A204.1 (cell line): ENCODE results near the gene LPCAT1.
"Not testable (repeated sequence)": the region's sequence is repeated elsewhere in the genome, so short reads cannot be mapped to it uniquely, and the experiment has no call there.

ENCODE experiments used
- FAIRE-seq: peaks from 2 replicates; lab custom pipeline; 2012; peaks lifted over from hg19 to GRCh38; lab: Jason Lieb, UNC

Gene LPCAT1

DNA sequence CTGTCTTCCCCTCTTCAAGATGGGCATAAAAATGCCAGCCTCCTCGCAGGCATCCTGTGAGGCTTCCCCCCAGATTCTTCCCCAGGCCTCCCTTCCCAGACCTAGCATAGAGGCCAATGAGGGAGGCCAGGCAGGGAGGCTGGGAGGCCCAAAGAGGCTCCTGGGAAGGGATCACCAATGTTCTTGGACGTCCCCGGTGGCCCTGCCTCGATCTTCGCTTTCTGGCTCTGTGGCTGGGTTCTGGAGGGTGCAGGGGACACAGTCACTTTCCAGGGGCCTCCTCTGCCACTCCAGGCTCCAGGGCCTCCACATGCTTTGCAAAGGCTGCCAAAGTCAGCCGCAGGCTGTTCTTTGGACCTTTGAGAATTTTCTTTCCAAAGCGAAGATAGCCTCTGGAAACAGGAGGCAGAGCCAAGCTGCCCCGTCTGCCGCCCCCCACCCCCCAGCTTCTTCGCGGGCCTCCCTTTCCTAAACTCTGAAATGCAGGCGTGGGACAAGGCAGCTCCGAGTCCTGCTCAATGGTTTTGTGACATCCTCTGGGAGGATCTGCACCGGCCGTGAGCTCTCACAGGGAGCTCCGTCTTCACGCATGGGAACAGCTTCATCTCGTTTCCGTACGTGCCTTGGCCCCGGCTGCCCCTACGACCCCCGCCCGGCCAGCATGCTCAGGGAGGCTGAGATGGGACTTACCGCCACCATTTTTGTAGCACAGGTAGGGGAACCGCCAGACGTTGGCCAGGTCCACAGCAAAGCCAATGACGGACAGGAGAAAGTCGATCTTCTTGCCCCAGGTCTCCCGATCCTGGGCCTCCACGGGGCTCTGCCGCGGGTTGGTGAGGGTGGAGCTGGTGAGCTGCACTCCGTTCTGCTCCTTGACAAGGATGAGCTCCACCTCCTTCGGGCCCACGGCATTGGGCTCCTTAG is 81.3 kb downstream of the LPCAT1 start:
- FAIRE-seq = no peak

- no peak for FAIRE-seq
These were observed 82.4 kb downstream of the LPCAT1 start for GRCh38 chr5:1441166-1441865.

DNA sequence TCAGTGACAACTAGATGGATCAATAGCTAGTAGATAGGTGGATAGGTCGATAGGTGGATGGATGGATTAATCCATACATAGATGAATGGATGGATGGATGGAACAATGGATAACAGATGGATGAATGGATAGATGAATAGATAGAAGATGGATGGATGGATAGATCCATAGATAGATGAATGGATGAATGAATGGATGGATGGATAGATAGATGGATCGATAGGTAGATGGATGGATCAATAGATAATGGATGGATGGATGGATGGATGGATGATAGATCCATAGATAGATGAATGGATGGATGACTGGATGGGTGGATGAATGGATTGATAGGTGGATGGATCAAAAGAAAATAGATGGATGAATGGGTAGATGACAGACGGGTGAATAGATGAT is 83.7 kb downstream of the LPCAT1 start:
- no peak for FAIRE-seq

- no peak for FAIRE-seq
These were observed 84.2 kb downstream of the LPCAT1 start for GRCh38 chr5:1439388-1440097.

DNA sequence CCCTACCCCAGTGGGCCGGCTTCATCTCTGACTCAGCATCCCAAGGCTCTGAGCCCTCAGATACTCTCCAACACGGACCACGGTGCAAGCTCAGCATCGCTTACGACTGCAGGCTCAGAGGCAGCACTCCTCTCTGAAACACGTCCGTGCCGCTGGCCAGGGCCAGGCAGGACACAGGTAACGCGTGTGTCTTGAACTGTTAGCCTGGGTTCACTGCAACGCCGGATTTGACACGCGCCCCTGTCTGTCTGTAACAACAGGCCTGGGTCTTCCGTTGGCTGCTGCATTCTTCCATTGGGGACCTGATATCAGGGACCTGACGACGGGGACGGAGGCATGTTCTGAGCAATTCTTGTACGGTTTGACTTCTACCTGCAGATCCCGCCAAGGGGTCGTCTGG is 84.9 kb downstream of the LPCAT1 start:
- no peak for FAIRE-seq

GRCh38 chr5:1437876-1438559 is 85.7 kb downstream of the LPCAT1 start:
- FAIRE-seq = no peak

DNA sequence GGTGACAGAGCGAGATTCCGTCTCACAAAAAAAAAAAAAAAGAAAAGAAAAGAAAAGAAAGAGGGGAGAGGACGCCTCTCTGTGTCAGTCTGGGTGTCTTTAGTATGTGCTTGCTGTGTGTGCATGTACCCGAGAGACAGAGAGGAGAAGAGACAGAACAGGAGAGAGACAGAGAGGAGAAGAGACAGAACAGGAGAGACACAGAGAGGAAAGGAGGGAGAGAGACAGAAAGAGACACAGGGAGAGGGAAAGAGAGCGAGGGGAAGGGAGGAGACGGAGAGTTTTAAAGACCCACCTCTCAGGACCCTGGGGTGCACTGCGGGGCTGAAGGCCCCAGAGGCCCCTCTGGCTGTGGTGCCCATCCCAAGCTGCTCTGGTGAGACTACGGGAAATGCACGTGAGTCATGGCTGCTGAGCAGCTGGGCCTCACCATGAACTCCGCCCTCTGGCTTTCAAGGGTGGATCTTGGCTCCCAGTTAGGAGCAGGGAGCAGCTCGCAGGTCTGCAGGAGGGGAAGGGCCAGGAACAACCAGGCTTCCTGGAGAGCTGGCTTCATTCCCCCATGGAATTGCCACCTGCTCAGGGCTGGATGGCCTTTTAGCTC is 86.4 kb downstream of the LPCAT1 start:
- no peak for FAIRE-seq

- FAIRE-seq = no peak
These were observed 87.1 kb downstream of the LPCAT1 start for GRCh38 chr5:1436681-1437080.

GRCh38 chr5:1436036-1436435 is 87.7 kb downstream of the LPCAT1 start:
- FAIRE-seq = no peak

DNA sequence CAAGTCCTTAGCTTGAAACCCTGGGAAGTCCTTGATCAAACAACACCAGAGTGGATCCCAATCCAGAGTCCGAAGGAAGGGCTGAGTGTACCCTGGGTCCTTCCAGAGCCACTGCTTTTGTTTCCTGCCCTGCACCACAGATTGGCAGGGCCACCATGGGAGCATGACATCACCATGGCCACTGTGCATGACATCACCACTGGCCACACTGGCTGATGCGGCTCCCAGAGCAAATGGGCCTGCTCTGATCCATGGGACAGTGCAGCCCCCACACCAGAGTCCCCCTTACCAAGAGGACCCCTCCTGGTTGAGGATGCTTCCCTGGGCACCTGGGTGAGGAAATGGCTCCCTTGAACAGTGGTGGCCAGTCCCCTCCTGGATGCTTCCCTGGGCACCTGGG is 88.4 kb downstream of the LPCAT1 start:
- FAIRE-seq = no peak

DNA sequence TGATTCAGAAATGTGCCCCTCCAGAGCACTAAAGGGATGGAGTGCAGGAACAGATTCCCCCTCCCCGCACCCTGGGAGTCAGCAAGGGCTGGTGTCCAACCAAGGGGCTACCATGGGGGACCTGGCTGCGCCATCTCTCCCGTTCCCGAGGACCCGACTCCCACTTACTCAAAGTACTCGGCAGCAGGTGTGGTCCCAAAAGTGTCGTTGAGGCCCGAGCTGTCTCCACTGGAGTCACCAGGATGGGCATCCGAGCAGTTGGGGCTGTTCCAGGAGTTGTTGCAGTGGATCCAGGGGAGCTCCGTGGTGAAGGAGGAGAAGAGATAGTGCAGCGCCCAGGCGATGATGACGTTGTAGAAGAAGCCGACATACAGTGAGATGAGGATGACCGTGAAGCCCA is 91.5 kb downstream of the LPCAT1 start:
- FAIRE-seq = no peak

DNA sequence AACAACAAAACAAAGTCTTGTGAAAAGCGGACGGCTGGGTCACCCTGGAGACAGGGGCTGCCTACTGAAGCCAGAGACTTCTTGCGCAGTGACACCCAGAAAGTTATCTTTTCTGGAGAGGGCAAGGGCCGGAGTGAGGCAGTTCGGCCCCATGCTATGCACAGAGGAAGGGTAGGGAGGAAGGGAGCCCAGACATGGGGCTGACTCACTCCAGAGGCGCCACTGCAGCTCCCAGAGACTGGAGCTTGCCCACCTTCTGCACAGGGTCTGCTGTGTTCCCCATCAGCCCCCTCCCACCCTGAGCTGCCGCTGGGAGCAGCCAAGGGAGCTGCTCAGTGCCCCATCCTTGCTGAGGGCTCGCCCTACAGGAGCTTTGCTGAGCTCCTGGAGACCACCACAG is 91.9 kb downstream of the LPCAT1 start:
- no peak for FAIRE-seq

DNA sequence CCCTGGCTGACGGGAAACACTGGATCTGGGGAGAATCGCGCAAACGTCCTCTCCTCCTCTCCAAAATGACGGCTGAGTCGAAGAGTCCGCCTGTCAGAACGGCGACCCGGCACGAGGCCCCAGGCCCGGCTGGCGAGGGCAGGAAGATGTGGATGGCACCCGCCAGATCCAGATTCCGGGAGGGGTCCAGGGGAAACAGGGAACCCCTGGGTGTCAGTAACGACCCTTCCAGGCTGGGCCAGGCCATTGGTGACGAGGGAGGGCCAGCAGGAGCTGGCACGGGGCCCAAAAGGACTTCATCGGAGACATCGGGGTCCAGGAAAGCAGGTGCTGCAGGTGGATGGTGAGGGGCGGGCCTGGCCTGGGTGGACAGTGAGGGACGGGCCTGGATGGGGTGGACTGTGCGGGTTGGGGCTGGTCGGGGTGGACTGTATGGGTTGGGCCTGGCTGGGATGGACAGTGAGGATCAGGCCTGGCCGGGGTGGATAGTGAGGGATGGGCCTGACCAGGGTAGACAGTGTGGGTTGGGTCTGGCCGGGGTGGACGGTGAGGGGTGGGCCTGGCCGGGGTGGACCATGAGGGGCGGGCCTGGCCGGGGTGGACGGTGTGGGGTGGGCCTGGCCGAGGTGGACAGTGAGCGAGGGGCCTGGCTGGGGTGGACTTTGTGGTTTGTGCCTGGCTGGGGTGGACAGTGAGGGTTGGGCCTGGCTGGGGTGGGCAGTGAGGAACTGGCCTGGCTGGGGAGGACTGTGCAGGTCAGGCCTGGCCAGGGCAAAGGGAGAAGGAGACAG is 92.5 kb downstream of the LPCAT1 start:
- no peak for FAIRE-seq

- FAIRE-seq = no peak
These were observed 93.5 kb downstream of the LPCAT1 start for GRCh38 chr5:1430121-1430795.

- no peak for FAIRE-seq
These were observed 94.3 kb downstream of the LPCAT1 start for GRCh38 chr5:1429496-1429895.

DNA sequence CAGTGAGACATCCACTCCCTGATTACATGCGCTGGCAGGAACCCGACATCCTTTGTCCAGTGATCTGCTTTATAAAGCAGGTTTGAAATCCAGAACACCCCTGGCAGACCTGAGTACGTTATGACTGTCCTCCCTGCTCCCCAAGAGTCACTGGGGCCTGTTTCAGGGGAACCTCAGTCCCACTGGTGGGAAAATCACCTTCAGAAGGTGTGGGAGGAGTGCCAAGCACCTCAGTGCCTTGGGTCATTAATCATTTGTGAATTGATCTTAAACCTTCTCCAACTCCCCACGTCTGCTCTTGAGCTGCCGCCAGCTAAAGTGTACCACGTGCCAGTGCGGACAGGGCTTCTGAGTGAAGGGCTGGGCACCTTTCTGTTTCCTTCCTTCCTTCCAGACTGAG is 94.7 kb downstream of the LPCAT1 start:
- no peak for FAIRE-seq

- FAIRE-seq = no peak
These were observed 95.7 kb downstream of the LPCAT1 start for GRCh38 chr5:1428107-1428506.

- no peak for FAIRE-seq
These were observed 99.0 kb downstream of the LPCAT1 start for GRCh38 chr5:1424716-1425115.

- no peak for FAIRE-seq
These were observed 99.7 kb downstream of the LPCAT1 start for GRCh38 chr5:1423901-1424603.

GRCh38 chr5:1422522-1422921 is 101.2 kb downstream of the LPCAT1 start:
- not testable (repeated sequence) for FAIRE-seq
